Ovary (tissue), 3 donors: ENCODE results near the gene HNRNPA3.
"Not testable (repeated sequence)": the region's sequence is repeated elsewhere in the genome, so short reads cannot be mapped to it uniquely, and the experiment has no call there.

Experiments
- CTCF ChIP-seq, 3 donors: fragments of 450-650 bp in 2 of 3; fragments of 200-600 bp in 1 of 3; IDR thresholded peaks; one replicate each; pipeline versions ENCODE4 v1.5.1 to v1.8.0; 2016 to 2022; ENCODE audit warnings: antibody characterized with exemption in 3 of 3, mild to moderate bottlenecking in 1 of 3
- EP300 ChIP-seq: sonication (generic); formaldehyde crosslinking; IDR thresholded peaks from one replicate; pipeline ENCODE4 v1.6.1; 2017; ENCODE audit warnings: antibody characterized with exemption
- POLR2A ChIP-seq: fragments of 450-650 bp; IDR thresholded peaks from one replicate; pipeline ENCODE4 v1.6.1; 2017; ENCODE audit warnings: antibody characterized with exemption, mild to moderate bottlenecking, moderate library complexity
- donor health status: DM: no; HTN: no; CAD: no.

- TF ChIP-seq POLR2A; CTCF (IDR thresholded peaks at IDR 0.05); EP300: not testable (repeated sequence)
Measured at GRCh38 chr2:177246523-177247030, 34.0 kb downstream of the HNRNPA3 start.
